MM.1S (cell line): ENCODE measurements around the gene XRCC5.

Experiments used
- CTCF ChIP-seq: fragments of 300-600 bp; sonication (generic); IDR thresholded peaks from 2 replicates; pipeline ENCODE4 v1.5.1; 2016; ENCODE audit warnings: antibody characterized with exemption, low read length, mixed read lengths
- EZH2phosphoT487 ChIP-seq: fragments of 300-600 bp; sonication (generic); IDR thresholded peaks from 2 replicates; pipeline ENCODE4 v1.6.1; 2018; ENCODE audit warnings: antibody characterized with exemption, low read length

GRCh38 chr2:216144372-216144771 lies 35.2 kb downstream of the XRCC5 start:
- TF ChIP-seq CTCF (no peak), EZH2phosphoT487 (no peak)
